SK-N-SH (cell line): Measurements from ENCODE around the gene ARHGEF12. TPM values are rescaled to one million over a fixed set of nuclear protein-coding genes. Genes with fewer than 3 reads are reported as not detected.

Experiments used
- CTCF ChIA-PET: fragments of 300-600, 350-600 bp; formaldehyde crosslinking; extraction: SDS; loops from one replicate; lab custom pipeline; 2021; lab: Yijun Ruan, JAX
- POLR2A ChIA-PET: fragments of 350-600 bp; sonication (Branson Sonifier 250); formaldehyde crosslinking; extraction: SDS; loops from one replicate; lab custom pipeline; 2020; ENCODE audit warnings: antibody characterized with exemption, inconsistent platforms; lab: Yijun Ruan, JAX
- DNase-seq: peaks from one replicate; pipeline ENCODE4 v3.0.0; 2012
- H2AFZ ChIP-seq: fragments of 200-600 bp; sonication (generic); 2 replicates; pipeline ENCODE4 v1.8.1; 2016; ENCODE audit warnings: antibody characterized with exemption, mild to moderate bottlenecking, low read depth
- H3F3A ChIP-seq: fragments of 200-600 bp; sonication (generic); replicated peaks from 2 replicates; pipeline ENCODE3; 2016; ENCODE audit warnings: antibody characterized with exemption, mild to moderate bottlenecking; ENCODE audit not compliant: insufficient read depth
- H3K27ac ChIP-seq, 2 experiments: fragments of 200-500 bp in 1 of 2; fragments of 200-600 bp in 1 of 2; sonication (Bioruptor generic) in 1 of 2; sonication (generic), shearing (Covaris generic) in 1 of 2; 2 replicates each; pipeline versions ENCODE4 v1.5.1 to v1.6.1; 2014 to 2016; ENCODE audit warnings: low read depth in 2 of 2, inconsistent platforms in 1 of 2, low read length in 1 of 2, mild to moderate bottlenecking in 1 of 2, mixed read lengths in 1 of 2
- H3K27me3 ChIP-seq: fragments of 200-600 bp; sonication (generic), shearing (Covaris generic); 2 replicates; pipeline ENCODE4 v1.6.1; 2016; ENCODE audit warnings: mixed run types; ENCODE audit not compliant: insufficient read depth
- H3K36me3 ChIP-seq, 2 experiments: fragments of 200-500 bp in 1 of 2; fragments of 200-600 bp in 1 of 2; sonication (Bioruptor generic) in 1 of 2; sonication (generic) in 1 of 2; replicated peaks in 1 of 2; 2 replicates each; pipeline versions ENCODE3 to v1.5.1; 2014 to 2016; ENCODE audit warnings: low read length in 1 of 2, mild to moderate bottlenecking in 1 of 2; ENCODE audit not compliant: insufficient read depth in 2 of 2, control insufficient read depth in 1 of 2
- H3K4me1 ChIP-seq, 2 experiments: fragments of 200-500 bp in 1 of 2; fragments of 200-600 bp in 1 of 2; sonication (Bioruptor generic) in 1 of 2; sonication (generic), shearing (Covaris generic) in 1 of 2; 2 replicates each; pipeline versions ENCODE4 v1.5.1 to v1.6.1; 2014 to 2016; ENCODE audit warnings: low read depth in 1 of 2, low read length in 1 of 2, mixed run types in 1 of 2; ENCODE audit not compliant: insufficient read depth in 2 of 2, control insufficient read depth in 1 of 2
- H3K4me2 ChIP-seq: fragments of 200-600 bp; sonication (generic), shearing (Covaris generic); 2 replicates; pipeline ENCODE4 v1.6.1; 2017; ENCODE audit warnings: mixed run types
- H3K4me3 ChIP-seq, 2 experiments: fragments of 200-500 bp in 1 of 2; fragments of 200-600 bp in 1 of 2; sonication (Bioruptor generic) in 1 of 2; sonication (generic), shearing (Covaris generic) in 1 of 2; 2 replicates each; pipeline versions ENCODE4 v1.5.1 to v1.8.1; 2014 to 2016; ENCODE audit warnings: low read depth in 2 of 2, inconsistent platforms in 1 of 2, low read length in 1 of 2, mild to moderate bottlenecking in 1 of 2, mixed read lengths in 1 of 2, moderate library complexity in 1 of 2
- H3K79me2 ChIP-seq: fragments of 200-600 bp; sonication (generic); 2 replicates; pipeline ENCODE4 v1.8.1; 2017; ENCODE audit warnings: mild to moderate bottlenecking; ENCODE audit not compliant: insufficient read depth
- H3K9ac ChIP-seq: fragments of 200-600 bp; sonication (generic); 2 replicates; pipeline ENCODE4 v1.6.1; 2017; ENCODE audit warnings: mixed run types
- H3K9me2 ChIP-seq: fragments of 200-600 bp; sonication (generic); 2 replicates; pipeline ENCODE4 v1.6.1; 2017; ENCODE audit warnings: mixed run types
- H3K9me3 ChIP-seq: fragments of 200-600 bp; sonication (generic); 2 replicates; pipeline ENCODE4 v1.6.1; 2017; ENCODE audit warnings: mixed run types, mild to moderate bottlenecking, moderate library complexity
- H4K20me1 ChIP-seq: fragments of 200-600 bp; sonication (generic); 2 replicates; pipeline ENCODE4 v1.6.1; 2017; ENCODE audit warnings: mild to moderate bottlenecking, mixed run types; ENCODE audit not compliant: insufficient read depth
- CHD2 ChIP-seq: fragments of 150-350 bp; IDR thresholded peaks from 2 replicates; pipeline ENCODE4 v1.6.1; 2018; ENCODE audit warnings: low read length; ENCODE audit not compliant: partially characterized antibody
- CTCF ChIP-seq: fragments of 200-600 bp; sonication (generic); IDR thresholded peaks from 2 replicates; pipeline ENCODE4 v1.6.1; 2017; ENCODE audit warnings: antibody characterized with exemption, mild to moderate bottlenecking, moderate library complexity
- ELF1 ChIP-seq: IDR thresholded peaks from 2 replicates; pipeline ENCODE4 v1.4.0; 2012
- EZH2phosphoT487 ChIP-seq: fragments of 200-600 bp; sonication (generic); IDR thresholded peaks from 2 replicates; pipeline ENCODE4 v1.6.1; 2017; ENCODE audit warnings: low read depth, mixed run types, mild to moderate bottlenecking, antibody characterized with exemption, moderate library complexity, borderline replicate concordance
- FOXJ3 ChIP-seq: sonication (generic); formaldehyde crosslinking; IDR thresholded peaks from 2 replicates; pipeline ENCODE4 v1.5.1; 2020; ENCODE audit warnings: mild to moderate bottlenecking, missing genetic modification reagents
- GABPA ChIP-seq: IDR thresholded peaks from 2 replicates; pipeline ENCODE4 v1.4.0; 2012; ENCODE audit warnings: low read depth, mild to moderate bottlenecking
- GATA2 ChIP-seq: sonication (generic); formaldehyde crosslinking; IDR thresholded peaks from 2 replicates; pipeline ENCODE4 v1.5.0; 2020; ENCODE audit warnings: mild to moderate bottlenecking, missing genetic modification reagents
- IRF3 ChIP-seq: fragments of 150-350 bp; IDR thresholded peaks from 2 replicates; pipeline ENCODE4 v1.6.1; 2016; ENCODE audit warnings: mild to moderate bottlenecking, low read depth, low read length
- MAX ChIP-seq: IDR thresholded peaks from 2 replicates; pipeline ENCODE4 v1.4.0; 2012; ENCODE audit warnings: low read depth
- MEF2A ChIP-seq: IDR thresholded peaks from 2 replicates; pipeline ENCODE4 v1.4.0; 2012; ENCODE audit warnings: low read depth, borderline replicate concordance
- NFIC ChIP-seq: IDR thresholded peaks from 2 replicates; pipeline ENCODE4 v1.4.0; 2012; ENCODE audit warnings: borderline replicate concordance
- POLR2AphosphoS5 ChIP-seq: IDR thresholded peaks from 2 replicates; pipeline ENCODE4 v1.6.1; 2012; ENCODE audit warnings: low read depth, low read length
- RCOR1 ChIP-seq: fragments of 150-350 bp; IDR thresholded peaks from 2 replicates; pipeline ENCODE4 v1.6.1; 2017; ENCODE audit warnings: antibody characterized with exemption, low read length
- RXRA ChIP-seq: IDR thresholded peaks from 2 replicates; pipeline ENCODE4 v1.4.0; 2012; ENCODE audit warnings: low read depth, mild to moderate bottlenecking, borderline replicate concordance
- SIN3A ChIP-seq: IDR thresholded peaks from 2 replicates; pipeline ENCODE4 v1.6.1; 2012; ENCODE audit warnings: low read depth, mild to moderate bottlenecking, low read length, moderate library complexity, borderline replicate concordance
- SMC3 ChIP-seq: IDR thresholded peaks from 2 replicates; pipeline ENCODE4 v1.6.1; 2012; ENCODE audit warnings: low read depth, low read length, improper control_type of control experiment
- TAF1 ChIP-seq: IDR thresholded peaks from 2 replicates; pipeline ENCODE4 v1.6.1; 2012; ENCODE audit warnings: low read depth, mild to moderate bottlenecking, low read length, moderate library complexity, borderline replicate concordance
- TCF12 ChIP-seq: IDR thresholded peaks from 2 replicates; pipeline ENCODE4 v1.4.0; 2012
- TEAD4 ChIP-seq: IDR thresholded peaks from 2 replicates; pipeline ENCODE4 v1.4.0; 2012; ENCODE audit warnings: mild to moderate bottlenecking, borderline replicate concordance; ENCODE audit not compliant: insufficient read depth
- USF2 ChIP-seq: fragments of 150-350 bp; IDR thresholded peaks from 2 replicates; pipeline ENCODE4 v1.6.1; 2017; ENCODE audit warnings: antibody characterized with exemption, low read length, low read depth, borderline replicate concordance
- YY1 ChIP-seq: IDR thresholded peaks from 2 replicates; pipeline ENCODE4 v1.4.0; 2012; ENCODE audit warnings: low read depth, mild to moderate bottlenecking
- ZBTB33 ChIP-seq: IDR thresholded peaks from 2 replicates; pipeline ENCODE4 v1.4.0; 2012; ENCODE audit warnings: low read depth, borderline replicate concordance
- WGBS: methylation state at CpG from one replicate; pipeline ENCODE4 v1.1.6; 2017; ENCODE audit warnings: low lambda C conversion rate; 5-methylcytosine and 5-hydroxymethylcytosine counted together
- polyA plus RNA-seq, 3 experiments: library from polyadenylated mRNA; depleted of rRNA; stranded (reverse); fragments of >200 nt; gene quantifications; 2 replicates each; pipeline ENCODE4 v1.2.3, GENCODE V29; 2012
- TF ChIP-seq, protein P1 (sequence below): IDR thresholded peaks from 2 replicates; pipeline ENCODE4; 2012
- TF ChIP-seq, protein P2 (sequence below): IDR thresholded peaks from 2 replicates; pipeline ENCODE4 v1.4.0; 2012; ENCODE audit warnings: low read depth, borderline replicate concordance

ARHGEF12 gene
- polyA plus RNA-seq, 1 of the 3 experiments (the other 2 are of a cell fraction) = 12.3 TPM

GRCh38 chr11:120432056-120433018, 96.1 kb downstream of the ARHGEF12 start:
- WGBS = 28% methylated on average over 4 of the region's 4 CpGs
- H3K9ac ChIP-seq = peak overlapping the region; percentile 49
- H3F3A ChIP-seq = peaks cover 35% of the 10 kb centered on the region
- no peaks in the 10 kb centered on the region for H3K9me3 ChIP-seq
- no peak for DNase-seq
- H3K4me1 ChIP-seq = peaks cover 0 to 19% of the 10 kb centered on the region in 2 experiments; a peak in 1 of 4 replicates
- H3K27me3 ChIP-seq = no peaks in the 10 kb centered on the region
- peaks cover 42 to 44% of the 10 kb centered on the region in 2 experiments for H3K36me3 ChIP-seq
- ChIA-PET CTCF (interaction anchor here (0.9 to 1.6 kb wide), 3 partner anchors 64 to 128 kb away, joined by 3 read pairs; no protein-coding TSS in a partner anchor), POLR2A (no interaction called here)
- no peaks in the 10 kb centered on the region for H3K9me2 ChIP-seq
- peak overlapping the region; percentile 82 to 94 for H3K27ac ChIP-seq
- no peaks in the 10 kb centered on the region for H4K20me1 ChIP-seq
- H3K4me3 ChIP-seq = peak overlapping the region; percentile 12 to 42; a peak in 3 of 4 replicates
- H3K4me2 ChIP-seq = peak overlapping the region; percentile 65
- H3K79me2 ChIP-seq = peaks cover 15% of the 10 kb centered on the region
- peak overlapping the region; percentile 31 for H2AFZ ChIP-seq
- no peak for TF ChIP-seq SMC3
- TF ChIP-seq EZH2phosphoT487 = no peak
- no peak for TF ChIP-seq ZBTB33
- peak; percentile 94 for TF ChIP-seq NFIC
- TF ChIP-seq TAF1 = peak; percentile 28; the same call in 1 of the 2 replicates
- no peak for TF ChIP-seq ELF1
- peak; percentile 76 for TF ChIP-seq TEAD4
- TF ChIP-seq GATA2 (CRISPR knock-in tag) = no peak
- TF ChIP-seq RCOR1 = no peak
- peak; percentile 92 for TF ChIP-seq TCF12
- TF ChIP-seq, protein P1, sequence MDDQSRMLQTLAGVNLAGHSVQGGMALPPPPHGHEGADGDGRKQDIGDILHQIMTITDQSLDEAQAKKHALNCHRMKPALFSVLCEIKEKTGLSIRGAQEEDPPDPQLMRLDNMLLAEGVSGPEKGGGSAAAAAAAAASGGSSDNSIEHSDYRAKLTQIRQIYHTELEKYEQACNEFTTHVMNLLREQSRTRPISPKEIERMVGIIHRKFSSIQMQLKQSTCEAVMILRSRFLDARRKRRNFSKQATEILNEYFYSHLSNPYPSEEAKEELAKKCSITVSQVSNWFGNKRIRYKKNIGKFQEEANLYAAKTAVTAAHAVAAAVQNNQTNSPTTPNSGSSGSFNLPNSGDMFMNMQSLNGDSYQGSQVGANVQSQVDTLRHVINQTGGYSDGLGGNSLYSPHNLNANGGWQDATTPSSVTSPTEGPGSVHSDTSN = peak; percentile 88
- TF ChIP-seq CTCF = no peak
- TF ChIP-seq POLR2AphosphoS5 = peak; percentile 80
- TF ChIP-seq, protein P2, sequence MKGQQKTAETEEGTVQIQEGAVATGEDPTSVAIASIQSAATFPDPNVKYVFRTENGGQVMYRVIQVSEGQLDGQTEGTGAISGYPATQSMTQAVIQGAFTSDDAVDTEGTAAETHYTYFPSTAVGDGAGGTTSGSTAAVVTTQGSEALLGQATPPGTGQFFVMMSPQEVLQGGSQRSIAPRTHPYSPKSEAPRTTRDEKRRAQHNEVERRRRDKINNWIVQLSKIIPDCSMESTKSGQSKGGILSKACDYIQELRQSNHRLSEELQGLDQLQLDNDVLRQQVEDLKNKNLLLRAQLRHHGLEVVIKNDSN = no peak
- TF ChIP-seq IRF3 = no peak
- TF ChIP-seq RXRA = peak; percentile 82; the same call in 1 of the 2 replicates
- TF ChIP-seq CHD2 = no peak
- TF ChIP-seq SIN3A = peak; percentile 74; the same call in 1 of the 2 replicates
- peak; percentile 25; the same call in 1 of the 2 replicates for TF ChIP-seq YY1
- TF ChIP-seq MAX = peak; percentile 78
- no peak for TF ChIP-seq GABPA
- TF ChIP-seq MEF2A = peak; percentile 52; the same call in 1 of the 2 replicates
- TF ChIP-seq FOXJ3 (CRISPR knock-in tag) = no peak
- no peak for TF ChIP-seq USF2
